Neural cell (in vitro differentiated cells): ENCODE results near the gene SND1. TPM values are rescaled to one million over a fixed set of nuclear protein-coding genes. Genes with fewer than 3 reads are reported as not detected.

Source experiments
- H2AFZ ChIP-seq: fragments of 200-600, 300-800 bp; sonication (generic), shearing (Covaris generic); 2 replicates; pipeline ENCODE4 v1.6.0; 2014; ENCODE audit warnings: low read depth, mild to moderate bottlenecking, antibody characterized with exemption, low read length, moderate library complexity
- H3F3A ChIP-seq: fragments of 200-600 bp; shearing (Covaris generic); 2 replicates; pipeline ENCODE4 v1.6.1; 2016; ENCODE audit warnings: mild to moderate bottlenecking, moderate library complexity, mixed read lengths, antibody characterized with exemption, low read length; ENCODE audit not compliant: insufficient read depth, poor library complexity, severe bottlenecking
- H3K27ac ChIP-seq: fragments of 200-600, 300-800 bp; sonication (generic), shearing (Covaris generic); 2 replicates; pipeline ENCODE4 v1.5.1; 2014; ENCODE audit warnings: mild to moderate bottlenecking, low read length, moderate library complexity
- H3K27me3 ChIP-seq: fragments of 300-800, 200-600 bp; sonication (generic), shearing (Covaris generic); 2 replicates; pipeline ENCODE4 v1.6.0; 2014; ENCODE audit warnings: mild to moderate bottlenecking, low read depth, low read length, moderate library complexity; ENCODE audit not compliant: insufficient read depth
- H3K36me3 ChIP-seq: fragments of 300-800, 200-600 bp; sonication (generic), shearing (Covaris generic); 2 replicates; pipeline ENCODE4 v1.5.1; 2014; ENCODE audit warnings: mild to moderate bottlenecking, antibody characterized with exemption, low read length, moderate library complexity; ENCODE audit not compliant: insufficient read depth
- H3K4me2 ChIP-seq: fragments of 300-800, 200-600 bp; sonication (generic), shearing (Covaris generic); 2 replicates; pipeline ENCODE4 v1.6.0; 2014; ENCODE audit warnings: mild to moderate bottlenecking, low read length
- H3K4me3 ChIP-seq: fragments of 300-800, 200-600 bp; sonication (generic), shearing (Covaris generic); 2 replicates; pipeline ENCODE4 v1.5.1; 2014; ENCODE audit warnings: mild to moderate bottlenecking, low read length, moderate library complexity
- H3K79me2 ChIP-seq: fragments of 200-600 bp; shearing (Covaris generic); replicated peaks from 2 replicates; pipeline ENCODE4 v1.6.0; 2014; ENCODE audit warnings: mild to moderate bottlenecking, low read length, moderate library complexity; ENCODE audit not compliant: insufficient read depth
- H3K9ac ChIP-seq: fragments of 300-800, 200-600 bp; sonication (generic), shearing (Covaris generic); 2 replicates; pipeline ENCODE4 v1.6.1; 2016; ENCODE audit warnings: mild to moderate bottlenecking, low read length, mixed read lengths
- H3K9me2 ChIP-seq: fragments of 200-600 bp; shearing (Covaris generic); 2 replicates; pipeline ENCODE4 v1.6.1; 2016; ENCODE audit warnings: mild to moderate bottlenecking, low read length, mixed read lengths; ENCODE audit not compliant: insufficient read depth
- H3K9me3 ChIP-seq: fragments of 200-600, 300-800 bp; sonication (generic), shearing (Covaris generic); 2 replicates; pipeline ENCODE4 v1.6.1; 2016; ENCODE audit warnings: mild to moderate bottlenecking, mixed run types, low read length, moderate library complexity, mixed read lengths
- H4K20me1 ChIP-seq: fragments of 200-600 bp; shearing (Covaris generic); 2 replicates; pipeline ENCODE4 v1.6.1; 2016; ENCODE audit warnings: mild to moderate bottlenecking, mixed run types; ENCODE audit not compliant: insufficient read depth
- EP300 ChIP-seq: fragments of 450-650 bp; conservative IDR thresholded peaks from 2 replicates; pipeline ENCODE4 v1.6.1; 2014; ENCODE audit warnings: antibody characterized with exemption, mild to moderate bottlenecking, moderate library complexity; ENCODE audit not compliant: poor library complexity, severe bottlenecking
- EZH2 ChIP-seq: fragments of 200-600, 300-800 bp; shearing (Covaris generic), sonication (generic); IDR thresholded peaks from 2 replicates; pipeline ENCODE4 v1.6.1; 2014; ENCODE audit warnings: antibody characterized with exemption, low read length, borderline replicate concordance, mild to moderate bottlenecking; ENCODE audit not compliant: insufficient read depth, poor library complexity, severe bottlenecking
- MXI1 ChIP-seq: fragments of 450-650 bp; conservative IDR thresholded peaks from 2 replicates; pipeline ENCODE4 v1.6.1; 2014; ENCODE audit warnings: antibody characterized with exemption, mild to moderate bottlenecking; ENCODE audit not compliant: poor library complexity, severe bottlenecking
- POLR2AphosphoS5 ChIP-seq: IDR thresholded peaks from 2 replicates; pipeline ENCODE4 v1.6.1; 2012
- RAD21 ChIP-seq: fragments of 450-650 bp; conservative IDR thresholded peaks from 2 replicates; pipeline ENCODE4 v1.6.1; 2014; ENCODE audit warnings: antibody characterized with exemption, mild to moderate bottlenecking, moderate library complexity
- SMC3 ChIP-seq: fragments of 450-650 bp; conservative IDR thresholded peaks from 2 replicates; pipeline ENCODE4 v1.6.1; 2014; ENCODE audit warnings: antibody characterized with exemption, mild to moderate bottlenecking, moderate library complexity; ENCODE audit not compliant: poor library complexity
- TAF1 ChIP-seq: IDR thresholded peaks from 2 replicates; pipeline ENCODE4 v1.6.1; 2012; ENCODE audit warnings: low read depth
- polyA plus RNA-seq: library from polyadenylated mRNA; depleted of rRNA; stranded (reverse); fragments of >200 nt; gene quantifications from 2 replicates; pipeline ENCODE4 v1.2.3, GENCODE V29; 2014
- TF ChIP-seq, protein P1 (sequence below): fragments of 450-650 bp; IDR thresholded peaks from 2 replicates; pipeline ENCODE4 v1.5.1; 2014; ENCODE audit warnings: antibody characterized with exemption, mild to moderate bottlenecking, moderate library complexity; ENCODE audit not compliant: poor library complexity, severe bottlenecking
- TF ChIP-seq, protein P2 (sequence below): IDR thresholded peaks from 2 replicates; pipeline ENCODE4 v1.6.1; 2012; ENCODE audit warnings: borderline replicate concordance

The SND1 gene
- polyA plus RNA-seq, 1 donor from 2014 or later, result 37.4 TPM

DNA sequence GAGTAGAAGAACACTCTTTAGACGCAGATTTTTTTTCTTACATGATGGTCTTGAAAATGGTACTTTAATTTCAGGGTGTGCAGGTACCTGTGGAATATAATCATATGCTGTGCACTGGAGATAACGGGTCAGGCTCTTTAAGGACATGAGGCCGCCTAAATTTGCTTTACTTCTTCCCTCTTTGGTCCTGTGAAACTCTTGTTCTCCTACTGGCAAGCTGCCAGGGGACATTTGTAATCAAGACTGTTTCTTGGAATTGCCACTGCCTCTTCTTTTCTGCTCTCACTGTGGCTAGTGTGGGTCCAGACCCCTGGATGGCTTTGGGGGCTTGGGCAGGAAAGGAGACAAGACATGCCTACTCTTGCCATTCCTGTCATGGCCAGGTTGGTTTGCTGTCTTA, 146.0 kb downstream of the SND1 start:
- Histone ChIP-seq H3K27ac (no peak overlapping the region), H4K20me1 (no peaks in the 10 kb centered on the region), H3K36me3 (no peaks in the 10 kb centered on the region), H3K4me2 (no peak overlapping the region), H3K9me2 (no peaks in the 10 kb centered on the region), H2AFZ (no peak overlapping the region), H3K27me3 (no peaks in the 10 kb centered on the region), H3K9me3 (no peaks in the 10 kb centered on the region), H3K4me3 (no peak overlapping the region), H3K9ac (no peak overlapping the region), H3F3A (no peaks in the 10 kb centered on the region), H3K79me2 (no peaks in the 10 kb centered on the region)
- TF ChIP-seq, protein P1, sequence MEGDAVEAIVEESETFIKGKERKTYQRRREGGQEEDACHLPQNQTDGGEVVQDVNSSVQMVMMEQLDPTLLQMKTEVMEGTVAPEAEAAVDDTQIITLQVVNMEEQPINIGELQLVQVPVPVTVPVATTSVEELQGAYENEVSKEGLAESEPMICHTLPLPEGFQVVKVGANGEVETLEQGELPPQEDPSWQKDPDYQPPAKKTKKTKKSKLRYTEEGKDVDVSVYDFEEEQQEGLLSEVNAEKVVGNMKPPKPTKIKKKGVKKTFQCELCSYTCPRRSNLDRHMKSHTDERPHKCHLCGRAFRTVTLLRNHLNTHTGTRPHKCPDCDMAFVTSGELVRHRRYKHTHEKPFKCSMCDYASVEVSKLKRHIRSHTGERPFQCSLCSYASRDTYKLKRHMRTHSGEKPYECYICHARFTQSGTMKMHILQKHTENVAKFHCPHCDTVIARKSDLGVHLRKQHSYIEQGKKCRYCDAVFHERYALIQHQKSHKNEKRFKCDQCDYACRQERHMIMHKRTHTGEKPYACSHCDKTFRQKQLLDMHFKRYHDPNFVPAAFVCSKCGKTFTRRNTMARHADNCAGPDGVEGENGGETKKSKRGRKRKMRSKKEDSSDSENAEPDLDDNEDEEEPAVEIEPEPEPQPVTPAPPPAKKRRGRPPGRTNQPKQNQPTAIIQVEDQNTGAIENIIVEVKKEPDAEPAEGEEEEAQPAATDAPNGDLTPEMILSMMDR, result no peak
- TF ChIP-seq SMC3 (no peak), EZH2 (no peak), RAD21 (no peak), TAF1 (no peak), POLR2AphosphoS5 (no peak), MXI1 (no peak), EP300 (no peak)
- TF ChIP-seq, protein P2, sequence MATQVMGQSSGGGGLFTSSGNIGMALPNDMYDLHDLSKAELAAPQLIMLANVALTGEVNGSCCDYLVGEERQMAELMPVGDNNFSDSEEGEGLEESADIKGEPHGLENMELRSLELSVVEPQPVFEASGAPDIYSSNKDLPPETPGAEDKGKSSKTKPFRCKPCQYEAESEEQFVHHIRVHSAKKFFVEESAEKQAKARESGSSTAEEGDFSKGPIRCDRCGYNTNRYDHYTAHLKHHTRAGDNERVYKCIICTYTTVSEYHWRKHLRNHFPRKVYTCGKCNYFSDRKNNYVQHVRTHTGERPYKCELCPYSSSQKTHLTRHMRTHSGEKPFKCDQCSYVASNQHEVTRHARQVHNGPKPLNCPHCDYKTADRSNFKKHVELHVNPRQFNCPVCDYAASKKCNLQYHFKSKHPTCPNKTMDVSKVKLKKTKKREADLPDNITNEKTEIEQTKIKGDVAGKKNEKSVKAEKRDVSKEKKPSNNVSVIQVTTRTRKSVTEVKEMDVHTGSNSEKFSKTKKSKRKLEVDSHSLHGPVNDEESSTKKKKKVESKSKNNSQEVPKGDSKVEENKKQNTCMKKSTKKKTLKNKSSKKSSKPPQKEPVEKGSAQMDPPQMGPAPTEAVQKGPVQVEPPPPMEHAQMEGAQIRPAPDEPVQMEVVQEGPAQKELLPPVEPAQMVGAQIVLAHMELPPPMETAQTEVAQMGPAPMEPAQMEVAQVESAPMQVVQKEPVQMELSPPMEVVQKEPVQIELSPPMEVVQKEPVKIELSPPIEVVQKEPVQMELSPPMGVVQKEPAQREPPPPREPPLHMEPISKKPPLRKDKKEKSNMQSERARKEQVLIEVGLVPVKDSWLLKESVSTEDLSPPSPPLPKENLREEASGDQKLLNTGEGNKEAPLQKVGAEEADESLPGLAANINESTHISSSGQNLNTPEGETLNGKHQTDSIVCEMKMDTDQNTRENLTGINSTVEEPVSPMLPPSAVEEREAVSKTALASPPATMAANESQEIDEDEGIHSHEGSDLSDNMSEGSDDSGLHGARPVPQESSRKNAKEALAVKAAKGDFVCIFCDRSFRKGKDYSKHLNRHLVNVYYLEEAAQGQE, result no peak

DNA sequence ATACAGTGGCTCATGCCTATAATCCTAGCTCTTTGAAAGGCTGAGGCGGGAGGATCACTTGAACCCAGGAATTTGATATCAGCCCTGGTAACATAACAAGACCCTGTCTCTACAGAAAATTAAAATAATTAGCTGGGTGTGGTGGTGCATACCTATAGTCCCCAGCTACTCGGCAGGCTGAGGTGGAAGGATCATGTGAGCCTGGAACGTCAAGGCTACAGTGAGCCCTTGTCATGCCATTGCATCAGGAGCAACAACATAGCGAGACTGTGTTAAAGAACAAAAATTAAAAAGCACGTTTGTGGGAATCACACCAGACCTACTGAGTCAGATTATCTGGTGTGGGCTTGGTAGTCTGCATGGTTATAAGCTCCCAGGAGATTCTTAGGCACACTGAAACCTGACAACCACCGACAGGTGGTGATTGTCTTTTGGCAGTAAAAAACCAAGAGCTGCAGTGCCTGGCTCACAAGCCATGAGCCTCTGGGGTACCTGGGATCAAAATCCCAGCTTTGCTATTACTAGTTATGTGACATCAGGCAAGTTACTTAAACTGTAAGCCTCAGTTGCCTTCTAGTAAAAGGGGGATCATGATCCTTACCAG, 146.9 kb downstream of the SND1 start:
- no peak overlapping the region for H3K4me2 ChIP-seq
- H3K9me3 ChIP-seq, result no peaks in the 10 kb centered on the region
- H3K79me2 ChIP-seq, result no peaks in the 10 kb centered on the region
- H3K9me2 ChIP-seq, result no peaks in the 10 kb centered on the region
- no peaks in the 10 kb centered on the region for H4K20me1 ChIP-seq
- no peak for TF ChIP-seq POLR2AphosphoS5
- TF ChIP-seq TAF1, result no peak
- TF ChIP-seq EZH2, result no peak
- TF ChIP-seq SMC3, result no peak
- TF ChIP-seq EP300, result no peak
- TF ChIP-seq, protein P1, result no peak
- no peak for TF ChIP-seq RAD21
- TF ChIP-seq, protein P2, result no peak
- TF ChIP-seq MXI1, result no peak
- H3F3A ChIP-seq, result no peaks in the 10 kb centered on the region
- no peaks in the 10 kb centered on the region for H3K27me3 ChIP-seq
- H3K9ac ChIP-seq, result no peak overlapping the region
- H3K4me3 ChIP-seq, result no peak overlapping the region
- no peaks in the 10 kb centered on the region for H3K36me3 ChIP-seq
- no peak overlapping the region for H2AFZ ChIP-seq
- no peak overlapping the region for H3K27ac ChIP-seq
